ENCODE measurements around the gene RPL29.
"Not testable (repeated sequence)": the region's sequence is repeated elsewhere in the genome, so short reads cannot be mapped to it uniquely, and the experiment has no call there.

Gene RPL29

GRCh38 chr3:51993657-51994056 is 2.0 kb downstream of the RPL29 start:
- H3K4me3 ChIP-seq (ENCODE audit: extremely low read depth, insufficient read depth, low read length, poor library complexity, severe bottlenecking); H3K9me3 ChIP-seq (ENCODE audit: control insufficient read depth, low read length); H3K27ac ChIP-seq (ENCODE audit: low read depth, low read length, severe bottlenecking): not testable (repeated sequence)
- H3K4me1 ChIP-seq (ENCODE audit: control insufficient read depth, insufficient read depth, low read length, poor library complexity, severe bottlenecking) = peaks cover 23% of the 10 kb centered on the region
- WGBS, 2 experiments (ENCODE audit: insufficient coverage in 2 of 2) = 100% methylated on average over 3 of the region's 13 CpGs
- H3K36me3 ChIP-seq (ENCODE audit: control insufficient read depth, insufficient read depth, low read length) = peaks cover 42% of the 10 kb centered on the region

DNA sequence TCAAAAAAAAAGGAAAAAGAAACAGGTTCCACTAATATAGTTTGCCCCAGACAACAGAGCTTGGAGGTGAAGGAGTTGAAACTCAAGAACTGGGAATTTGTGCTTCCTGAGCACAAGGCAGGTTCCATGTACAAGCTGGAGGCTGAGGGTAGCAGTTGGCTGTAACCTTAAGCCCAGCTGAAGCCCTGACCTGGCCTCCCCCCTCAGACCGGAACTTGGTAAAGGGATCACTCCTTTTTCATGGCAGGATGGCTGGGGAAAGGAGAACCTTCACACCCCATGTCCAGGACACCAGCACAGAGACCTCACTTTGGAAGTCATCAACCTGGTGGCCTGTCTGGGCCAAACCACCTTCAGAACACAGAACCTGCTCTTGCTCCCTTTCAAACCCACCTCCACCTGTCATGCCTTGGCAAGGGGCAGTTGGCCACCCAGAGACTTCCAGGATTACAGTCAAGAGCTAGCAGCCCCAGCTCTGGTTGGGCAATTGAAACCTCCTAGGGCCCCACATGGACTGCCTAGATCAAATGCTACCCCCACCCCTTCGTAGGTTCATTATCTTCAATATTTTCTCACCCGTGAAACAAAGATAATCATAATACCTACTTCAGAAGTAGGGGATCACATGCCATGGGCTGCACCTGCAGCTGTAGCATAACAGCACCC is 3.5 kb downstream of the RPL29 start:
- Histone ChIP-seq H3K36me3 (ENCODE audit: control insufficient read depth, insufficient read depth, low read length) (peaks cover 45% of the 10 kb centered on the region), H3K4me3 (ENCODE audit: extremely low read depth, insufficient read depth, low read length, poor library complexity, severe bottlenecking) (no peak overlapping the region), H3K27ac (ENCODE audit: low read depth, low read length, severe bottlenecking) (peak overlapping the region; percentile 1), H3K4me1 (ENCODE audit: control insufficient read depth, insufficient read depth, low read length, poor library complexity, severe bottlenecking) (peaks cover 14% of the 10 kb centered on the region), H3K9me3 (ENCODE audit: control insufficient read depth, low read length) (no peaks in the 10 kb centered on the region)
- 100% methylated on average over 2 to 3 of the region's 3 CpGs for WGBS, 2 experiments (ENCODE audit: insufficient coverage in 2 of 2)

- H3K9me3 ChIP-seq (ENCODE audit: control insufficient read depth, low read length) = not testable (repeated sequence)
Measured at GRCh38 chr3:51990501-51990971, 5.2 kb downstream of the RPL29 start.

DNA sequence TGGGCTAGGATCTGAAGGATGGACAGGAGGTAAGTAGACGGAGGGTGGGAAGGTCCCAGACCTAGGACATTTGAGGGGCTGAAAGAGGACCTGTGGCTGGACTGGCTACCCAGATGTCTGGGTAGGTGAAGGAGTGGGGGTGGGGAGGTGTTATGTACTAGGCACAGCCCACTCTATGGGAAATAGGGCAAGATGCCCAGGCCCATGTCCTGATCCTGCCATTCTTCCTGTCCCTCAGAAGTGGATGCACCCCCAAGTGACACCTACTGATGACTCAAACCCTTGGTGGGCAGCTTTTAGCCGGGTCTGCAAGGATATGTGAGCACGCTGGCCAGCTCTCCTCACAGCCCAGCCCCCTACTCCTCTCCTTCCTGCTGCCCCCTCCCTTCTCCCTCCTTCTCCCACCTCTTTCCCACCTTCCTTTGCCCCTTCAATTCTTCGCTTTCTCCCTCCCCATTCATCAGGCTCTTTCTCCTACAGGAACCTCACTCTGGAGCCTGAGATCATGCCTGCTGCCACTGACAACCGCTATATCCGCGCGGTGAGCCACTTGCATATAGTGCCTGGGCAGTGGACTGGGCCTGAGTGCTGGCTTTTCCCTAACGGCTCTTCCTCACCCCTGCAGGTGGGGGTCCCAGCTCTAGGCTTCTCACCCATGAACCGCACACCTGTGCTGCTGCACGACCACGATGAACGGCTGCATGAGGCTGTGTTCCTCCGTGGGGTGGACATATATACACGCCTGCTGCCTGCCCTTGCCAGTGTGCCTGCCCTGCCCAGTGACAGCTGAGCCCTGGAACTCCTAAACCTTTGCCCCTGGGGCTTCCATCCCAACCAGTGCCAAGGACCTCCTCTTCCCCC is 7.2 kb downstream of the RPL29 start:
- Histone ChIP-seq H3K4me1 (ENCODE audit: control insufficient read depth, insufficient read depth, low read length, poor library complexity, severe bottlenecking) (peaks cover 9% of the 10 kb centered on the region), H3K9me3 (ENCODE audit: control insufficient read depth, low read length) (no peaks in the 10 kb centered on the region), H3K36me3 (ENCODE audit: control insufficient read depth, insufficient read depth, low read length) (peaks cover 26% of the 10 kb centered on the region), H3K4me3 (ENCODE audit: extremely low read depth, insufficient read depth, low read length, poor library complexity, severe bottlenecking) (no peak overlapping the region), H3K27ac (ENCODE audit: low read depth, low read length, severe bottlenecking) (no peak overlapping the region)
- 78 to 87% methylated on average over 14 to 15 of the region's 15 CpGs for whole genome bisulfite sequencing, 2 experiments (ENCODE audit: insufficient coverage in 2 of 2)

More at GRCh38 chr3:51990501-51990971, 5.2 kb downstream of the RPL29 start:
- not testable (repeated sequence) for H3K4me3 ChIP-seq (ENCODE audit: extremely low read depth, insufficient read depth, low read length, poor library complexity, severe bottlenecking); H3K27ac ChIP-seq (ENCODE audit: low read depth, low read length, severe bottlenecking)
- 97% methylated on average over 18 to 24 of the region's 38 CpGs for WGBS, 2 experiments (ENCODE audit: insufficient coverage in 2 of 2)
- H3K36me3 ChIP-seq (ENCODE audit: control insufficient read depth, insufficient read depth, low read length) = peaks cover 45% of the 10 kb centered on the region
- peaks cover 14% of the 10 kb centered on the region for H3K4me1 ChIP-seq (ENCODE audit: control insufficient read depth, insufficient read depth, low read length, poor library complexity, severe bottlenecking)

DNA sequence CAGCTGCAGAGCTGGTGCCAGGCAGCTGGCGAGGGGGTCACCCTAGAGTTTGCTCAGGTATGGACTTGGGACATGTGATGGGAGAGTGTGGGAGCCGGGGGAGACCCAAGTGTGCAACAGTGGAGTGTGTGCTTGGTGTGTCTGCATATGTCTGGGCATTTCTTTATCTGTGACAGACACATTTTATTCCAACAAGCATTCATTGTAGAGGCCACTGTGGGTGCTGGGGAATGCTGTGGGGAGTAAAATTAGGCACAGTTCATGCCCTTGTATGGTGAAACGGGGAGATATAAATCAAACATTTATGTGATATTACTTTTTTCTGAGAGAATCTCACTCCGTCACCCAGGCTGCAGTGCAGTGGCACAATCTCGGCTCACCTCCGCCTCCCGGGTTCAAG is 8.1 kb downstream of the RPL29 start:
- 85 to 93% methylated on average over 5 of the region's 7 CpGs for WGBS, 2 experiments (ENCODE audit: insufficient coverage in 2 of 2)
- Histone ChIP-seq H3K4me1 (ENCODE audit: control insufficient read depth, insufficient read depth, low read length, poor library complexity, severe bottlenecking) (peaks cover 8% of the 10 kb centered on the region), H3K9me3 (ENCODE audit: control insufficient read depth, low read length) (no peaks in the 10 kb centered on the region), H3K27ac (ENCODE audit: low read depth, low read length, severe bottlenecking) (no peak overlapping the region), H3K36me3 (ENCODE audit: control insufficient read depth, insufficient read depth, low read length) (peaks cover 17% of the 10 kb centered on the region), H3K4me3 (ENCODE audit: extremely low read depth, insufficient read depth, low read length, poor library complexity, severe bottlenecking) (no peak overlapping the region)

- Histone ChIP-seq H3K36me3 (ENCODE audit: control insufficient read depth, insufficient read depth, low read length) (peaks cover 4% of the 10 kb centered on the region), H3K4me1 (ENCODE audit: control insufficient read depth, insufficient read depth, low read length, poor library complexity, severe bottlenecking) (peaks cover 5% of the 10 kb centered on the region), H3K9me3 (ENCODE audit: control insufficient read depth, low read length) (no peaks in the 10 kb centered on the region), H3K27ac (ENCODE audit: low read depth, low read length, severe bottlenecking) (no peak overlapping the region), H3K4me3 (ENCODE audit: extremely low read depth, insufficient read depth, low read length, poor library complexity, severe bottlenecking) (no peak overlapping the region)
- WGBS, 2 experiments (ENCODE audit: insufficient coverage in 2 of 2) = 80 to 94% methylated on average over 7 to 8 of the region's 12 CpGs
Measured at GRCh38 chr3:51986010-51986947, 9.4 kb downstream of the RPL29 start.

DNA sequence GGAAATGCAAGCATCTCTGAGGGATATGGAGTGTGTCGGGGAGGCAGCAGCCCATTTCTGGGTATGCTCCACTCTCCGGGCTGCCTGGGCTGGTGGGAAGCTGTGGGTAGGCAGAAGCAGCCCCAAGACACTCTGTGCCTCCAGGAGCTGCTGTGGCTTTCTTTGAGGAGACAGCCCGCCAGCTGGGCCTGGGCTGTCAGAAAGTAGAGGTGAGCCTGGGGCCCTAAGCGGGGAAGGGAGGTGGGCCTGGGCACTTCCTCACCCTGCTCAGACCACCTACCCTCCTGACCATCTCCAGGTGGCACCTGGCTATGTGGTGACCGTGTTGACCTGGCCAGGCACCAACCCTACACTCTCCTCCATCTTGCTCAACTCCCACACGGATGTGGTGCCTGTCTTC is 10.6 kb downstream of the RPL29 start:
- 89 to 100% methylated on average over 3 of the region's 6 CpGs for WGBS, 2 experiments (ENCODE audit: insufficient coverage in 2 of 2)
- H3K27ac ChIP-seq (ENCODE audit: low read depth, low read length, severe bottlenecking) = no peak overlapping the region
- H3K9me3 ChIP-seq (ENCODE audit: control insufficient read depth, low read length) = no peaks in the 10 kb centered on the region
- no peak overlapping the region for H3K4me3 ChIP-seq (ENCODE audit: extremely low read depth, insufficient read depth, low read length, poor library complexity, severe bottlenecking)
- H3K4me1 ChIP-seq (ENCODE audit: control insufficient read depth, insufficient read depth, low read length, poor library complexity, severe bottlenecking) = peaks cover 5% of the 10 kb centered on the region
- H3K36me3 ChIP-seq (ENCODE audit: control insufficient read depth, insufficient read depth, low read length) = peaks cover 12% of the 10 kb centered on the region

DNA sequence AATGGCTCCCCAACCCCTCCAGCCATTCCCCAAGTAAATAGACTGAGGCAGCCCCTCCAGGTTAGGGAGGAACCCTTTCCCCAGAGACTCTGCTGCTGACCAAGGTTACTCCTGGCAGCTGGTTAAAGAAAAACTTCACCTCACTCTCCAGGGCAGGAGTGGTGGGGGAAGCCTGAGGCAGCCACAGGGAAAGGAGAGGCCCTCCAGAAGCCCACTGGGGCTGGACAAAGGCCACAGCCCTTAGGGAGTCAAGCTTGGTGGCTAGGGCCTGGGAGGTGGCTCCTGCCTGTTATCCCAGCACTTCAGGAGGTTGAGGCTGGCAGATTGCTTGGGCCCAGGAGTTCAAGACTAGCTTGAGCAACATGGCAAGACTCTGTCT is 11.4 kb downstream of the RPL29 start:
- Histone ChIP-seq H3K27ac (ENCODE audit: low read depth, low read length, severe bottlenecking) (no peak overlapping the region), H3K36me3 (ENCODE audit: control insufficient read depth, insufficient read depth, low read length) (peaks cover 12% of the 10 kb centered on the region), H3K4me1 (ENCODE audit: control insufficient read depth, insufficient read depth, low read length, poor library complexity, severe bottlenecking) (peaks cover 5% of the 10 kb centered on the region), H3K4me3 (ENCODE audit: extremely low read depth, insufficient read depth, low read length, poor library complexity, severe bottlenecking) (no peak overlapping the region), H3K9me3 (ENCODE audit: control insufficient read depth, low read length) (no peaks in the 10 kb centered on the region)

DNA sequence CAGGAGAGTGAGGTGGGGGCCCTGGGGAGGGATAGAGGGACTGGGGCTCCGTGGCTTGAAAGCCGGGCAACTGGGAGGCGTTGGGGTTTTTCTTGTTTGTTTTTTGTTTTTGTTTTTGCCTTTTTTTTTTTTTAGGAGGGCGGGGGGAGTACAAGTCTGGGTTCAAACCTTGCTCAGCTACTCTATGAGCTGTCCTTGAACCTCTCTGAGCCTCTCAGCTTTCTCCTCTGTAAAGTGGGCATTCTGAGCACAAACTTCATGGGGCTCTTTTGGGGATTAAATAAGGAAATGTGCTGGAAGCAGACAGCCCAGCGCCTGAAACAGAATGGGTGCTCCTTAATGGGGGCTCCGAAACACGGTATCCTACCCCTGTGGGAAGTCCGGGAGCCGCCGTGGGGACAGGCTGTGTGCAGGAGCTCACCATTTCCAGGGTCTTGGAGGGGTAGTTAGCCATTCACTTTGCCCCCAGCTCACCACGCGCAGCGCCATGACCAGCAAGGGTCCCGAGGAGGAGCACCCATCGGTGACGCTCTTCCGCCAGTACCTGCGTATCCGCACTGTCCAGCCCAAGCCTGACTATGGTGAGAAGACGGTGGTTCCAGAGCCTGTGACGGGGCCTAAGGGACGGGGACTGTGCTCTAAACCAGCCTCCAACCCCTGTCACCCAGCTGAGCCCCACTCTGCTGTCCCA is 12.0 kb downstream of the RPL29 start:
- peaks cover 5% of the 10 kb centered on the region for H3K4me1 ChIP-seq (ENCODE audit: control insufficient read depth, insufficient read depth, low read length, poor library complexity, severe bottlenecking)
- WGBS, 2 experiments (ENCODE audit: insufficient coverage in 2 of 2) = 86 to 87% methylated on average over 17 to 20 of the region's 22 CpGs
- peak overlapping the region; percentile 56 for H3K4me3 ChIP-seq (ENCODE audit: extremely low read depth, insufficient read depth, low read length, poor library complexity, severe bottlenecking)
- no peaks in the 10 kb centered on the region for H3K9me3 ChIP-seq (ENCODE audit: control insufficient read depth, low read length)
- H3K27ac ChIP-seq (ENCODE audit: low read depth, low read length, severe bottlenecking) = peak overlapping the region; percentile 94
- H3K36me3 ChIP-seq (ENCODE audit: control insufficient read depth, insufficient read depth, low read length) = peaks cover 12% of the 10 kb centered on the region

Measured in mesodermal cell (in vitro differentiated cells).